ENCODE measurements around the gene DYSF. TPM values are rescaled to one million over a fixed set of nuclear protein-coding genes. Genes with fewer than 3 reads are reported as not detected.

DYSF gene
- total and polyA plus RNA-seq, 2 donors = 5.8 to 9.2 TPM

- Histone ChIP-seq H3K4me3 (ENCODE audit: low read length in 2 of 2) (no peak overlapping the region), H3K36me3 (ENCODE audit: control insufficient read depth in 2 of 2, insufficient read depth in 2 of 2, low read length in 1 of 2) (no peaks in the 10 kb centered on the region), H3K27me3 (ENCODE audit: control insufficient read depth in 2 of 2, insufficient read depth in 1 of 2, low read length in 1 of 2) (no peaks in the 10 kb centered on the region), H3K27ac (ENCODE audit: low read depth in 1 of 2, low read length in 1 of 2) (no peak overlapping the region), H3K9me3 (ENCODE audit: control insufficient read depth in 2 of 2, insufficient read depth in 1 of 2, low read length in 1 of 2) (peaks cover 1 to 6% of the 10 kb centered on the region in 2 donors), H3K4me1 (ENCODE audit: control insufficient read depth in 2 of 2, insufficient read depth in 2 of 2, low read length in 2 of 2) (no peaks in the 10 kb centered on the region)
- WGBS = 94% methylated on average over 18 of the region's 18 CpGs
- no peak for DNase-seq (ENCODE audit: low read depth in 6 of 9, low spot score in 9 of 9)
Measured at GRCh38 chr2:71662665-71663394, 209.5 kb downstream of the DYSF start.

GRCh38 chr2:71664161-71664560 lies 210.8 kb downstream of the DYSF start:
- H3K27ac ChIP-seq (ENCODE audit: low read depth in 1 of 2, low read length in 1 of 2) = no peak overlapping the region
- no peaks in the 10 kb centered on the region for H3K4me1 ChIP-seq (ENCODE audit: control insufficient read depth in 2 of 2, insufficient read depth in 2 of 2, low read length in 2 of 2)
- no peak for DNase-seq (ENCODE audit: low read depth in 6 of 9, low spot score in 9 of 9)
- no peak overlapping the region for H3K4me3 ChIP-seq (ENCODE audit: low read length in 2 of 2)
- no peaks in the 10 kb centered on the region for H3K36me3 ChIP-seq (ENCODE audit: control insufficient read depth in 2 of 2, insufficient read depth in 2 of 2, low read length in 1 of 2)
- H3K27me3 ChIP-seq (ENCODE audit: control insufficient read depth in 2 of 2, insufficient read depth in 1 of 2, low read length in 1 of 2) = no peaks in the 10 kb centered on the region
- WGBS = 82% methylated on average over 11 of the region's 11 CpGs
- peaks cover 0 to 2% of the 10 kb centered on the region in 2 donors for H3K9me3 ChIP-seq (ENCODE audit: control insufficient read depth in 2 of 2, insufficient read depth in 1 of 2, low read length in 1 of 2)

GRCh38 chr2:71665168-71666093 lies 212.1 kb downstream of the DYSF start:
- Histone ChIP-seq H3K27me3 (ENCODE audit: control insufficient read depth in 2 of 2, insufficient read depth in 1 of 2, low read length in 1 of 2) (no peaks in the 10 kb centered on the region), H3K27ac (ENCODE audit: low read depth in 1 of 2, low read length in 1 of 2) (no peak overlapping the region), H3K9me3 (ENCODE audit: control insufficient read depth in 2 of 2, insufficient read depth in 1 of 2, low read length in 1 of 2) (no peaks in the 10 kb centered on the region), H3K36me3 (ENCODE audit: control insufficient read depth in 2 of 2, insufficient read depth in 2 of 2, low read length in 1 of 2) (no peaks in the 10 kb centered on the region), H3K4me1 (ENCODE audit: control insufficient read depth in 2 of 2, insufficient read depth in 2 of 2, low read length in 2 of 2) (no peaks in the 10 kb centered on the region), H3K4me3 (ENCODE audit: low read length in 2 of 2) (no peak overlapping the region)
- no peak for DNase-seq (ENCODE audit: low read depth in 6 of 9, low spot score in 9 of 9)
- WGBS = 95% methylated on average over 11 of the region's 11 CpGs

GRCh38 chr2:71666094-71666474 lies 212.7 kb downstream of the DYSF start:
- DNase-seq (ENCODE audit: low read depth in 6 of 9, low spot score in 9 of 9) = no peak
- 91% methylated on average over 5 of the region's 5 CpGs for WGBS

GRCh38 chr2:71667256-71668182 lies 214.2 kb downstream of the DYSF start:
- 93% methylated on average over 15 of the region's 15 CpGs for WGBS
- no peak for DNase-seq (ENCODE audit: low read depth in 6 of 9, low spot score in 9 of 9)
- no peaks in the 10 kb centered on the region for H3K27me3 ChIP-seq (ENCODE audit: control insufficient read depth in 2 of 2, insufficient read depth in 1 of 2, low read length in 1 of 2)

More at GRCh38 chr2:71666094-71666474, 212.7 kb downstream of the DYSF start:
- Histone ChIP-seq H3K4me1 (ENCODE audit: control insufficient read depth in 2 of 2, insufficient read depth in 2 of 2, low read length in 2 of 2) (no peaks in the 10 kb centered on the region), H3K9me3 (ENCODE audit: control insufficient read depth in 2 of 2, insufficient read depth in 1 of 2, low read length in 1 of 2) (no peaks in the 10 kb centered on the region), H3K27ac (ENCODE audit: low read depth in 1 of 2, low read length in 1 of 2) (no peak overlapping the region), H3K36me3 (ENCODE audit: control insufficient read depth in 2 of 2, insufficient read depth in 2 of 2, low read length in 1 of 2) (no peaks in the 10 kb centered on the region), H3K27me3 (ENCODE audit: control insufficient read depth in 2 of 2, insufficient read depth in 1 of 2, low read length in 1 of 2) (no peaks in the 10 kb centered on the region), H3K4me3 (ENCODE audit: low read length in 2 of 2) (no peak overlapping the region)

GRCh38 chr2:71668326-71669057 lies 215.1 kb downstream of the DYSF start:
- DNase-seq (ENCODE audit: low read depth in 6 of 9, low spot score in 9 of 9) = no peak
- H3K4me3 ChIP-seq (ENCODE audit: low read length in 2 of 2) = no peak overlapping the region
- no peaks in the 10 kb centered on the region for H3K36me3 ChIP-seq (ENCODE audit: control insufficient read depth in 2 of 2, insufficient read depth in 2 of 2, low read length in 1 of 2)
- H3K9me3 ChIP-seq (ENCODE audit: control insufficient read depth in 2 of 2, insufficient read depth in 1 of 2, low read length in 1 of 2) = no peaks in the 10 kb centered on the region
- no peaks in the 10 kb centered on the region for H3K4me1 ChIP-seq (ENCODE audit: control insufficient read depth in 2 of 2, insufficient read depth in 2 of 2, low read length in 2 of 2)
- H3K27ac ChIP-seq (ENCODE audit: low read depth in 1 of 2, low read length in 1 of 2) = no peak overlapping the region
- 94% methylated on average over 17 of the region's 17 CpGs for WGBS
- no peaks in the 10 kb centered on the region for H3K27me3 ChIP-seq (ENCODE audit: control insufficient read depth in 2 of 2, insufficient read depth in 1 of 2, low read length in 1 of 2)

More at GRCh38 chr2:71667256-71668182, 214.2 kb downstream of the DYSF start:
- no peaks in the 10 kb centered on the region for H3K4me1 ChIP-seq (ENCODE audit: control insufficient read depth in 2 of 2, insufficient read depth in 2 of 2, low read length in 2 of 2)
- H3K4me3 ChIP-seq (ENCODE audit: low read length in 2 of 2) = no peak overlapping the region
- no peaks in the 10 kb centered on the region for H3K9me3 ChIP-seq (ENCODE audit: control insufficient read depth in 2 of 2, insufficient read depth in 1 of 2, low read length in 1 of 2)
- H3K36me3 ChIP-seq (ENCODE audit: control insufficient read depth in 2 of 2, insufficient read depth in 2 of 2, low read length in 1 of 2) = no peaks in the 10 kb centered on the region
- no peak overlapping the region for H3K27ac ChIP-seq (ENCODE audit: low read depth in 1 of 2, low read length in 1 of 2)

- Histone ChIP-seq H3K4me1 (ENCODE audit: control insufficient read depth in 2 of 2, insufficient read depth in 2 of 2, low read length in 2 of 2) (no peaks in the 10 kb centered on the region), H3K9me3 (ENCODE audit: control insufficient read depth in 2 of 2, insufficient read depth in 1 of 2, low read length in 1 of 2) (no peaks in the 10 kb centered on the region), H3K27ac (ENCODE audit: low read depth in 1 of 2, low read length in 1 of 2) (no peak overlapping the region), H3K4me3 (ENCODE audit: low read length in 2 of 2) (no peak overlapping the region), H3K36me3 (ENCODE audit: control insufficient read depth in 2 of 2, insufficient read depth in 2 of 2, low read length in 1 of 2) (no peaks in the 10 kb centered on the region), H3K27me3 (ENCODE audit: control insufficient read depth in 2 of 2, insufficient read depth in 1 of 2, low read length in 1 of 2) (no peaks in the 10 kb centered on the region)
- WGBS = 92% methylated on average over 9 of the region's 9 CpGs
- no peak for DNase-seq (ENCODE audit: low read depth in 6 of 9, low spot score in 9 of 9)
Measured at GRCh38 chr2:71669058-71669456, 215.7 kb downstream of the DYSF start.

- H3K4me1 ChIP-seq (ENCODE audit: control insufficient read depth in 2 of 2, insufficient read depth in 2 of 2, low read length in 2 of 2) = no peaks in the 10 kb centered on the region
- no peaks in the 10 kb centered on the region for H3K36me3 ChIP-seq (ENCODE audit: control insufficient read depth in 2 of 2, insufficient read depth in 2 of 2, low read length in 1 of 2)
- H3K27me3 ChIP-seq (ENCODE audit: control insufficient read depth in 2 of 2, insufficient read depth in 1 of 2, low read length in 1 of 2) = no peaks in the 10 kb centered on the region
- no peaks in the 10 kb centered on the region for H3K9me3 ChIP-seq (ENCODE audit: control insufficient read depth in 2 of 2, insufficient read depth in 1 of 2, low read length in 1 of 2)
- 95% methylated on average over 8 of the region's 8 CpGs for WGBS
- no peak overlapping the region for H3K27ac ChIP-seq (ENCODE audit: low read depth in 1 of 2, low read length in 1 of 2)
- no peak for DNase-seq (ENCODE audit: low read depth in 6 of 9, low spot score in 9 of 9)
- H3K4me3 ChIP-seq (ENCODE audit: low read length in 2 of 2) = no peak overlapping the region
Measured at GRCh38 chr2:71669628-71670429, 216.5 kb downstream of the DYSF start.
